ENCODE data around the gene GTPBP1. TPM values are rescaled to one million over a fixed set of nuclear protein-coding genes. Genes with fewer than 3 reads are reported as not detected.

GTPBP1 gene
- total RNA-seq, 1 donor = 35.4 TPM

GRCh38 chr22:38715852-38716251, 10.1 kb downstream of the GTPBP1 start:
- no peak for DNase-seq (ENCODE audit: low read depth)
- no peak overlapping the region for H3K4me3 ChIP-seq (ENCODE audit: low read depth, low read length)
- TF ChIP-seq, protein P1, sequence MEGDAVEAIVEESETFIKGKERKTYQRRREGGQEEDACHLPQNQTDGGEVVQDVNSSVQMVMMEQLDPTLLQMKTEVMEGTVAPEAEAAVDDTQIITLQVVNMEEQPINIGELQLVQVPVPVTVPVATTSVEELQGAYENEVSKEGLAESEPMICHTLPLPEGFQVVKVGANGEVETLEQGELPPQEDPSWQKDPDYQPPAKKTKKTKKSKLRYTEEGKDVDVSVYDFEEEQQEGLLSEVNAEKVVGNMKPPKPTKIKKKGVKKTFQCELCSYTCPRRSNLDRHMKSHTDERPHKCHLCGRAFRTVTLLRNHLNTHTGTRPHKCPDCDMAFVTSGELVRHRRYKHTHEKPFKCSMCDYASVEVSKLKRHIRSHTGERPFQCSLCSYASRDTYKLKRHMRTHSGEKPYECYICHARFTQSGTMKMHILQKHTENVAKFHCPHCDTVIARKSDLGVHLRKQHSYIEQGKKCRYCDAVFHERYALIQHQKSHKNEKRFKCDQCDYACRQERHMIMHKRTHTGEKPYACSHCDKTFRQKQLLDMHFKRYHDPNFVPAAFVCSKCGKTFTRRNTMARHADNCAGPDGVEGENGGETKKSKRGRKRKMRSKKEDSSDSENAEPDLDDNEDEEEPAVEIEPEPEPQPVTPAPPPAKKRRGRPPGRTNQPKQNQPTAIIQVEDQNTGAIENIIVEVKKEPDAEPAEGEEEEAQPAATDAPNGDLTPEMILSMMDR (IDR thresholded peaks at IDR 0.05; ENCODE audit: insufficient read depth, low read depth, low read length) = no peak

DNA sequence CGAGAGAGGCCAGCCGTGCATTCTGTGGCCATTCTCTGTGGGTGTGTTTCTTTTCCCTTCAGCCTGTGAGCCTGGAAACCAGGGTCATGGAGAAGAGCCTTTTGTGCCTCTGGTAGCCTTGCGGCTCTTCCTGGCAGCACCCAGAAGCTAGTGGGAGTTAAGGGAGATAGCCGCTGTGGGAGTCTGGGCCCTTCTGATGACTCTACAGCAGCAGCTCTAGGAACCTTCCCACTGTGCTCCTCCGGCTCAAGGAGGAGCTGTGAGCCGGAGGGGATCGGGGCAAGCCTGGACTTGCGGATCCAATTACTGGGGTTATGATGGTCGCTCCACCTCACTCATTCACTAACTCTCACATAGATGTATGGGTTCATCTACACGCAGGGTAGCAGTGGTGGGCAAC, 10.5 kb downstream of the GTPBP1 start:
- H3K4me3 ChIP-seq (ENCODE audit: low read depth, low read length) = no peak overlapping the region
- no peak for DNase-seq (ENCODE audit: low read depth)
- TF ChIP-seq, protein P1 (IDR thresholded peaks at IDR 0.05; ENCODE audit: insufficient read depth, low read depth, low read length) = no peak

- DNase-seq (ENCODE audit: low read depth) = no peak
- H3K4me3 ChIP-seq (ENCODE audit: low read depth, low read length) = no peak overlapping the region
- TF ChIP-seq, protein P1 (IDR thresholded peaks at IDR 0.05; ENCODE audit: insufficient read depth, low read depth, low read length) = no peak
Measured at GRCh38 chr22:38716826-38717225, 11.1 kb downstream of the GTPBP1 start.

DNA sequence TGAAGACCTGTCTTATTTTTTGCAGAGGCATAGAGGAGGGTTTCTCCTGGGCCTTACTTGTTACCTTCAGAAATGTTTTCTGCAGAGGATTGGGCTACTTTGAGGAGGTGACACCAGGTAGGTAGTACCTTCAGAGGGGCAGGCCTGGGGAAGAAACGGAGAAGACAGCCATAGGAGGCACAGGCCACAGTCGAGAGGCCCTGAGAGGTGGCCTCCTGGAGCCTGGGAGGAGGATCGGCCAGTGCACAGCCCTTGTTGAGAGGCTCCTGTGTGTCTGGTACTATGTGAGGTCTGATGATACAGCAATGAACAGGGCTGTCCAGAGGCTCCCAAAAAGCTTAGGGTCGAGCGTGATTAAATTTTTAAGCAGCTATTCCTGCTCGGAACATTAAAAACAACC, 11.5 kb downstream of the GTPBP1 start:
- no peak overlapping the region for H3K4me3 ChIP-seq (ENCODE audit: low read depth, low read length)
- DNase-seq (ENCODE audit: low read depth) = no peak
- TF ChIP-seq, protein P1 (IDR thresholded peaks at IDR 0.05; ENCODE audit: insufficient read depth, low read depth, low read length) = no peak

DNA sequence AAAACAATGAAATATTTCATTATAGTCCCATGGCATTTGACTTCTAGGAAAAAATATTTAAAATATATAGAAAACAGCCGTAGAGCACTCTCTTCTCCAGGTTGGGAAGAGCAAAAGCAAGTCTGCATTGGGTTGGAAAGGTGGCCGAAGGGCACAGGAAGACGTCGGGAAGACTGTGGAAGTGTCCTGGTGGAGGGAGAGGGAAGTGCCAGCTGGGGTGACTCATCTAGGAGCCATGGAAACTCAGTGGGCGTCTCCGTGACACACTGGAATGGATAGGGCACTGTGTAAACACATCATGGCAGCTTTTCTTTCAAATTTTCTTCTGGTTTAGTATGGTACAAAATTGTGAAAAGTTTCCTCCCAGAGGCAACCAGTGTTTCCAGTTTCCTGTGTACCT, 12.7 kb downstream of the GTPBP1 start:
- no peak overlapping the region for H3K4me3 ChIP-seq (ENCODE audit: low read depth, low read length)
- DNase-seq (ENCODE audit: low read depth) = peak; percentile 83
- TF ChIP-seq, protein P1 (IDR thresholded peaks at IDR 0.05; ENCODE audit: insufficient read depth, low read depth, low read length) = peak; percentile 74

GRCh38 chr22:38719196-38719595, 13.5 kb downstream of the GTPBP1 start:
- DNase-seq (ENCODE audit: low read depth) = no peak
- TF ChIP-seq, protein P1 (IDR thresholded peaks at IDR 0.05; ENCODE audit: insufficient read depth, low read depth, low read length) = no peak

DNA sequence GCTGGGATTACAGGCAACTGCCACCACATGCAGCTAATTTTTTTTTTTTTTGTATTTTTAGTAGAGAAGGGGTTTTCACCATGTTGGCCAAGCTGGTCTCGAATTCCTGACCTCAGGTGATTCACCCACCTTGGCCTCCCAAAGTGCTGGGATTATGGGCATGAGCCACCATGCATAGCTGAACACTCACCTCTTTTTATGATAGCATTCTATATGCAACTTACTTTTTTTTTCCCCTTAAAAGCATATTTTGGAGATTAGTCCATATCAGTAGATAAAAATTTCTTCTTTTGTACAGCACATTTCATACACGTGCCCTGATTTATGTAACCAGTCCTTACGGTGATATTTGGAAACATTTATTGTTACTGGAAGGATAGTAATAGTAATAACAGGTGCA, 14.6 kb downstream of the GTPBP1 start:
- H3K4me3 ChIP-seq (ENCODE audit: low read depth, low read length) = no peak overlapping the region
- DNase-seq (ENCODE audit: low read depth) = no peak
- TF ChIP-seq, protein P1 (IDR thresholded peaks at IDR 0.05; ENCODE audit: insufficient read depth, low read depth, low read length) = no peak

More at GRCh38 chr22:38719196-38719595, 13.5 kb downstream of the GTPBP1 start:
- H3K4me3 ChIP-seq (ENCODE audit: low read depth, low read length) = no peak overlapping the region

All from fibroblast of villous mesenchyme (primary cell).